ENCODE data around the gene DOCK4.

DNA sequence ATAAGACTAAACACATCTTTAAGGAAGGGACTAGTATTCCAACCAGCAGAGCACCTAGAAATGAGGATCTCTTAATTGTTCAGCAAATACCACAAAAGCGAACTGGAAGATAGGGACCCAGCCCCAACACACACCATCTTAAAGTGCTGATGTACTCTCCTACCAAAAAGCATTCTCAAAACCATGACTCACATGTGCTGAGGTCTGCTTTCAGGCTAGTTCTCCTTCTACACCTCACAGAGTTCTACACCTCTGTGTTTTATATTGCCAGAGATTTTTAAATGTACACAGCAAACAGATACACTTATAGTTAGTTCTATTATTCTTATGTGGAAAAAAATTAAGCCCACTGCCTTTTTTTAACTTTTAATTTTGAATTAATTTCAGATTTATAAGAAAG, 191.9 kb downstream of the DOCK4 start:
- TF ChIP-seq CTCF (IDR thresholded peaks at IDR 0.05) (no peak), EP300 (IDR thresholded peaks at IDR 0.05) (no peak)
